HepG2 (cell line): ENCODE measurements around the gene GLYATL3. TPM values are rescaled to one million over a fixed set of nuclear protein-coding genes. Genes with fewer than 3 reads are reported as not detected.

ENCODE experiments used
- AHR ChIP-seq: IDR thresholded peaks from 2 replicates; pipeline ENCODE4 v1.6.1; 2018; ENCODE audit warnings: missing genetic modification reagents, missing compliant biosample characterization
- ARHGAP35 ChIP-seq: sonication (generic); formaldehyde crosslinking; IDR thresholded peaks from 2 replicates; pipeline ENCODE4 v1.9.0; 2022; ENCODE audit warnings: mild to moderate bottlenecking, inconsistent platforms, moderate library complexity, missing genetic modification reagents, borderline replicate concordance
- ATF2 ChIP-seq: sonication (generic); formaldehyde crosslinking; IDR thresholded peaks from 2 replicates; pipeline ENCODE4 v1.4.0; 2020; ENCODE audit warnings: missing genetic modification reagents
- DBP ChIP-seq: sonication (generic); formaldehyde crosslinking; IDR thresholded peaks from 2 replicates; pipeline ENCODE4 v1.4.0; 2020; ENCODE audit warnings: missing genetic modification reagents; ENCODE audit errors: not compliant biosample characterization
- DDIT3 ChIP-seq: sonication (generic); formaldehyde crosslinking; IDR thresholded peaks from 2 replicates; pipeline ENCODE4 v1.4.0; 2020; ENCODE audit warnings: mild to moderate bottlenecking, missing genetic modification reagents
- HHEX ChIP-seq: IDR thresholded peaks from 2 replicates; pipeline ENCODE4 v1.6.1; 2016; ENCODE audit warnings: control low read depth
- IKZF1 ChIP-seq: fragments of 450-650 bp; IDR thresholded peaks from 2 replicates; pipeline ENCODE4 v1.7.1; 2016
- NFATC3 ChIP-seq: sonication (generic); formaldehyde crosslinking; IDR thresholded peaks from 2 replicates; pipeline ENCODE4 v1.5.1; 2020; ENCODE audit warnings: mild to moderate bottlenecking, missing genetic modification reagents
- NKX3-1 ChIP-seq: sonication (generic); formaldehyde crosslinking; IDR thresholded peaks from 2 replicates; pipeline ENCODE4 v1.5.0; 2020; ENCODE audit warnings: missing genetic modification reagents
- NONO ChIP-seq, 2 experiments: fragments of 450-650 bp in 1 of 2; sonication (generic) in 1 of 2; formaldehyde crosslinking in 1 of 2; IDR thresholded peaks in 1 of 2; conservative IDR thresholded peaks in 1 of 2; 2 replicates each; pipeline versions ENCODE4 v1.6.1 to v1.8.0; 2017 to 2022; ENCODE audit warnings: mild to moderate bottlenecking in 1 of 2, missing genetic modification reagents in 1 of 2, moderate library complexity in 1 of 2
- SP5 ChIP-seq: IDR thresholded peaks from 2 replicates; pipeline ENCODE4 v1.6.1; 2016; ENCODE audit warnings: low read depth, borderline replicate concordance
- SRY ChIP-seq: sonication (generic); formaldehyde crosslinking; IDR thresholded peaks from 2 replicates; pipeline ENCODE4 v1.8.0; 2022; ENCODE audit warnings: mild to moderate bottlenecking, missing genetic modification reagents
- TEF ChIP-seq: sonication (generic); formaldehyde crosslinking; IDR thresholded peaks from 2 replicates; pipeline ENCODE4 v1.5.0; 2020; ENCODE audit warnings: missing genetic modification reagents
- THAP7 ChIP-seq: sonication (generic); formaldehyde crosslinking; IDR thresholded peaks from 2 replicates; pipeline ENCODE4 v1.8.1; 2023; ENCODE audit warnings: mild to moderate bottlenecking, missing genetic modification reagents
- ZBTB20 ChIP-seq: sonication (generic); formaldehyde crosslinking; IDR thresholded peaks from 2 replicates; pipeline ENCODE4 v1.8.1; 2023; ENCODE audit warnings: missing genetic modification reagents, low read depth, mild to moderate bottlenecking, borderline replicate concordance
- ZBTB46 ChIP-seq: sonication (generic); formaldehyde crosslinking; IDR thresholded peaks from 2 replicates; pipeline ENCODE4 v1.4.0; 2020; ENCODE audit warnings: mild to moderate bottlenecking, missing genetic modification reagents, borderline replicate concordance
- ZFP91 ChIP-seq: sonication (generic); formaldehyde crosslinking; IDR thresholded peaks from 2 replicates; pipeline ENCODE4 v1.9.0; 2022; ENCODE audit warnings: missing genetic modification reagents, mild to moderate bottlenecking, borderline replicate concordance
- ZNF224 ChIP-seq: sonication (generic); formaldehyde crosslinking; IDR thresholded peaks from 2 replicates; pipeline ENCODE4 v1.5.0; 2020; ENCODE audit warnings: mild to moderate bottlenecking, missing genetic modification reagents
- ZNF468 ChIP-seq: sonication (generic); formaldehyde crosslinking; IDR thresholded peaks from 2 replicates; pipeline ENCODE4 v1.8.0; 2022; ENCODE audit warnings: mild to moderate bottlenecking, moderate library complexity, missing genetic modification reagents
- ZNF546 ChIP-seq: sonication (generic); formaldehyde crosslinking; conservative IDR thresholded peaks from 2 replicates; pipeline ENCODE4 v1.8.1; 2023; ENCODE audit warnings: mild to moderate bottlenecking, missing genetic modification reagents
- ZSCAN20 ChIP-seq: sonication (generic); formaldehyde crosslinking; IDR thresholded peaks from 2 replicates; pipeline ENCODE4 v1.4.0; 2020; ENCODE audit warnings: missing genetic modification reagents, mild to moderate bottlenecking, borderline replicate concordance
- polyA plus RNA-seq, 8 experiments: library from polyadenylated mRNA; depleted of rRNA in 3 of 8; stranded (reverse) in 7 of 8; unstranded in 1 of 8; fragments of >200 nt; fragmentation: Illumina TruSeq in 4 of 8; extraction: Trizol in 4 of 8; gene quantifications; 2 replicates each; pipeline versions ENCODE4 v1.2.1 to v1.2.3, GENCODE V29; 2011 to 2016; ENCODE audit warnings: low read depth in 4 of 8, missing spikeins in 1 of 8, mixed read lengths in 1 of 8; ENCODE audit not compliant: insufficient read depth in 1 of 8
- total RNA-seq, 5 experiments: library from RNA; depleted of rRNA; stranded (reverse); fragments of >200 nt; fragmentation: Illumina TruSeq; extraction: Trizol; gene quantifications; 2 replicates each; pipeline ENCODE4 v1.2.3, GENCODE V29; 2016; ENCODE audit warnings: low read depth in 1 of 5

Gene GLYATL3
- total and polyA plus RNA-seq, 2 of the 13 experiments (the other 11 are each of a cell fraction or from before 2014, with no cell fraction given): 0.05 TPM; not detected in 1

GRCh38 chr6:49522710-49523593 is 23.2 kb downstream of the GLYATL3 start (continued):
- TF ChIP-seq NKX3-1 (CRISPR knock-in tag): peak; percentile 98
- no peak for TF ChIP-seq IKZF1
- TF ChIP-seq DBP (CRISPR knock-in tag): no peak
- peak; percentile 82; the same call in 1 of the 2 replicates for TF ChIP-seq ZBTB20
- peak; percentile 80; the same call in 1 of the 2 replicates for TF ChIP-seq THAP7 (CRISPR knock-in tag)
- no peak for TF ChIP-seq TEF (CRISPR knock-in tag)
- no peak for TF ChIP-seq SRY (CRISPR knock-in tag)
- no peak for TF ChIP-seq ZNF468 (CRISPR knock-in tag)
- TF ChIP-seq NFATC3 (CRISPR knock-in tag): no peak
- no peak for TF ChIP-seq NONO (IDR thresholded peaks at IDR 0.05)
- TF ChIP-seq NONO (CRISPR knock-in tag; conservative IDR thresholded peaks at IDR 0.05): peak; percentile 88
- TF ChIP-seq DDIT3 (CRISPR knock-in tag): peak; percentile 30; the same call in 1 of the 2 replicates
- TF ChIP-seq ARHGAP35: peak; percentile 85; the same call in 1 of the 2 replicates
- no peak for TF ChIP-seq ZNF546 (CRISPR knock-in tag)
- no peak for TF ChIP-seq ZBTB46 (CRISPR knock-in tag)
- TF ChIP-seq ZSCAN20 (CRISPR knock-in tag): no peak
- TF ChIP-seq ZNF224: no peak
- TF ChIP-seq ZFP91 (CRISPR knock-in tag): peak; percentile 32; the same call in 1 of the 2 replicates
- peak; percentile 65 for TF ChIP-seq SP5 (CRISPR knock-in tag)
- TF ChIP-seq AHR (CRISPR knock-in tag): no peak
- peak; percentile 97 for TF ChIP-seq HHEX (CRISPR knock-in tag)
- peak; percentile 81 for TF ChIP-seq ATF2 (CRISPR knock-in tag)
